ENCODE results near the gene MTMR10. TPM values are rescaled to one million over a fixed set of nuclear protein-coding genes. Genes with fewer than 3 reads are reported as not detected.
A peak's percentile ranks its signal among the peaks of the same experiment; 100 is the strongest.

Gene MTMR10
- total RNA-seq, 2 donors from 2014 or later: 19.1 to 21.5 TPM

- H3K27ac Mint-ChIP-seq: no peak overlapping the region
- no peak for DNase-seq (ENCODE audit: low spot score)
- no peak overlapping the region for H3K4me3 Mint-ChIP-seq
- ATAC-seq: no peak
- peaks cover 2 to 6% of the 10 kb centered on the region in 2 donors for H3K4me1 Mint-ChIP-seq (ENCODE audit: low read depth in 2 of 2)
- no peaks in the 10 kb centered on the region for H3K27me3 Mint-ChIP-seq
- peaks cover 7% of the 10 kb centered on the region for H3K36me3 Mint-ChIP-seq
- H3K9me3 Mint-ChIP-seq: no peaks in the 10 kb centered on the region
Observed at GRCh38 chr15:30929064-30929669, 62.3 kb downstream of the MTMR10 start.

GRCh38 chr15:30928076-30928475 lies 63.4 kb downstream of the MTMR10 start:
- no peaks in the 10 kb centered on the region for H3K27me3 Mint-ChIP-seq
- H3K36me3 Mint-ChIP-seq: peaks cover 9% of the 10 kb centered on the region
- DNase-seq (ENCODE audit: low spot score) (no peak), ATAC-seq (no peak)
- no peak overlapping the region for H3K4me3 Mint-ChIP-seq
- no peak overlapping the region for H3K27ac Mint-ChIP-seq
- peaks cover 0 to 2% of the 10 kb centered on the region in 2 donors for H3K4me1 Mint-ChIP-seq (ENCODE audit: low read depth in 2 of 2)
- no peaks in the 10 kb centered on the region for H3K9me3 Mint-ChIP-seq

GRCh38 chr15:30927148-30927761 lies 64.2 kb downstream of the MTMR10 start:
- Mint-ChIP-seq H3K4me1 (ENCODE audit: low read depth in 2 of 2) (no peaks in the 10 kb centered on the region), H3K36me3 (peaks cover 7% of the 10 kb centered on the region)
- ATAC-seq: peak in 1 of 2 donors; percentile 15

GRCh38 chr15:30926161-30926560 lies 65.3 kb downstream of the MTMR10 start:
- no peak for ATAC-seq
- H3K9me3 Mint-ChIP-seq: no peaks in the 10 kb centered on the region
- no peaks in the 10 kb centered on the region for H3K4me1 Mint-ChIP-seq (ENCODE audit: low read depth in 2 of 2)
- DNase-seq (ENCODE audit: low spot score): no peak
- H3K27ac Mint-ChIP-seq: no peak overlapping the region
- no peak overlapping the region for H3K4me3 Mint-ChIP-seq
- no peaks in the 10 kb centered on the region for H3K27me3 Mint-ChIP-seq
- H3K36me3 Mint-ChIP-seq: peaks cover 7% of the 10 kb centered on the region

More at GRCh38 chr15:30927148-30927761, 64.2 kb downstream of the MTMR10 start:
- Mint-ChIP-seq H3K27ac (no peak overlapping the region), H3K9me3 (no peaks in the 10 kb centered on the region), H3K27me3 (no peaks in the 10 kb centered on the region), H3K4me3 (no peak overlapping the region)
- no peak for DNase-seq (ENCODE audit: low spot score)

GRCh38 chr15:30925686-30926085 lies 65.7 kb downstream of the MTMR10 start:
- ATAC-seq: peak in 1 of 2 donors; percentile 31
- H3K27ac Mint-ChIP-seq: no peak overlapping the region
- peaks cover 7% of the 10 kb centered on the region for H3K36me3 Mint-ChIP-seq
- no peak for DNase-seq (ENCODE audit: low spot score)
- H3K27me3 Mint-ChIP-seq: no peaks in the 10 kb centered on the region
- no peaks in the 10 kb centered on the region for H3K4me1 Mint-ChIP-seq (ENCODE audit: low read depth in 2 of 2)
- no peak overlapping the region for H3K4me3 Mint-ChIP-seq
- no peaks in the 10 kb centered on the region for H3K9me3 Mint-ChIP-seq

GRCh38 chr15:30924353-30924752 lies 67.1 kb downstream of the MTMR10 start:
- Mint-ChIP-seq H3K4me1 (ENCODE audit: low read depth in 2 of 2) (no peaks in the 10 kb centered on the region), H3K4me3 (no peak overlapping the region), H3K9me3 (no peaks in the 10 kb centered on the region), H3K27me3 (no peaks in the 10 kb centered on the region), H3K27ac (no peak overlapping the region), H3K36me3 (peaks cover 7% of the 10 kb centered on the region)
- DNase-seq (ENCODE audit: low spot score): no peak
- ATAC-seq: no peak

- Mint-ChIP-seq H3K4me1 (ENCODE audit: low read depth in 2 of 2) (no peaks in the 10 kb centered on the region), H3K4me3 (no peak overlapping the region), H3K9me3 (no peaks in the 10 kb centered on the region), H3K27me3 (no peaks in the 10 kb centered on the region), H3K27ac (no peak overlapping the region), H3K36me3 (peaks cover 7% of the 10 kb centered on the region)
- DNase-seq (ENCODE audit: low spot score): no peak
- no peak for ATAC-seq
Observed at GRCh38 chr15:30923429-30923828, 68.0 kb downstream of the MTMR10 start.

GRCh38 chr15:30922480-30923311 lies 68.7 kb downstream of the MTMR10 start:
- ATAC-seq (no peak), DNase-seq (ENCODE audit: low spot score) (no peak)
- no peak overlapping the region for H3K4me3 Mint-ChIP-seq
- no peaks in the 10 kb centered on the region for H3K9me3 Mint-ChIP-seq
- H3K36me3 Mint-ChIP-seq: peaks cover 7% of the 10 kb centered on the region
- H3K27me3 Mint-ChIP-seq: no peaks in the 10 kb centered on the region
- no peaks in the 10 kb centered on the region for H3K4me1 Mint-ChIP-seq (ENCODE audit: low read depth in 2 of 2)
- H3K27ac Mint-ChIP-seq: no peak overlapping the region

- H3K27me3 Mint-ChIP-seq: no peaks in the 10 kb centered on the region
Observed at GRCh38 chr15:30921781-30922479, 69.5 kb downstream of the MTMR10 start.

GRCh38 chr15:30921106-30921505 lies 70.3 kb downstream of the MTMR10 start:
- no peak overlapping the region for H3K4me3 Mint-ChIP-seq
- no peaks in the 10 kb centered on the region for H3K27me3 Mint-ChIP-seq
- DNase-seq (ENCODE audit: low spot score): no peak
- H3K36me3 Mint-ChIP-seq: peaks cover 11% of the 10 kb centered on the region
- ATAC-seq: no peak
- H3K9me3 Mint-ChIP-seq: no peaks in the 10 kb centered on the region
- peaks cover 0 to 5% of the 10 kb centered on the region in 2 donors for H3K4me1 Mint-ChIP-seq (ENCODE audit: low read depth in 2 of 2)
- H3K27ac Mint-ChIP-seq: no peak overlapping the region

More at GRCh38 chr15:30921781-30922479, 69.5 kb downstream of the MTMR10 start:
- Mint-ChIP-seq H3K9me3 (no peaks in the 10 kb centered on the region), H3K4me1 (ENCODE audit: low read depth in 2 of 2) (peaks cover 0 to 1% of the 10 kb centered on the region in 2 donors), H3K36me3 (peaks cover 7% of the 10 kb centered on the region), H3K4me3 (no peak overlapping the region), H3K27ac (no peak overlapping the region)
- ATAC-seq (no peak), DNase-seq (ENCODE audit: low spot score) (no peak)

- Mint-ChIP-seq H3K36me3 (peaks cover 11% of the 10 kb centered on the region), H3K4me1 (ENCODE audit: low read depth in 2 of 2) (peaks cover 0 to 5% of the 10 kb centered on the region in 2 donors), H3K27ac (no peak overlapping the region), H3K4me3 (no peak overlapping the region), H3K27me3 (no peaks in the 10 kb centered on the region), H3K9me3 (no peaks in the 10 kb centered on the region)
- ATAC-seq (no peak), DNase-seq (ENCODE audit: low spot score) (no peak)
Observed at GRCh38 chr15:30919877-30920550, 71.4 kb downstream of the MTMR10 start.

GRCh38 chr15:30918366-30918765 lies 73.1 kb downstream of the MTMR10 start:
- H3K27ac Mint-ChIP-seq: no peak overlapping the region
- H3K36me3 Mint-ChIP-seq: peaks cover 5% of the 10 kb centered on the region
- H3K27me3 Mint-ChIP-seq: no peaks in the 10 kb centered on the region
- H3K4me1 Mint-ChIP-seq (ENCODE audit: low read depth in 2 of 2): peaks cover 0 to 5% of the 10 kb centered on the region in 2 donors
- ATAC-seq (no peak), DNase-seq (ENCODE audit: low spot score) (no peak)
- no peaks in the 10 kb centered on the region for H3K9me3 Mint-ChIP-seq
- no peak overlapping the region for H3K4me3 Mint-ChIP-seq

GRCh38 chr15:30917675-30918074 lies 73.8 kb downstream of the MTMR10 start:
- no peak for DNase-seq (ENCODE audit: low spot score)
- no peak for ATAC-seq
- peaks cover 5% of the 10 kb centered on the region for H3K36me3 Mint-ChIP-seq
- no peaks in the 10 kb centered on the region for H3K27me3 Mint-ChIP-seq
- H3K27ac Mint-ChIP-seq: no peak overlapping the region
- H3K9me3 Mint-ChIP-seq: no peaks in the 10 kb centered on the region
- H3K4me1 Mint-ChIP-seq (ENCODE audit: low read depth in 2 of 2): peaks cover 0 to 5% of the 10 kb centered on the region in 2 donors
- H3K4me3 Mint-ChIP-seq: no peak overlapping the region
